HFFc6 (cell line): ENCODE measurements around the gene CCR4. TPM values are rescaled to one million over a fixed set of nuclear protein-coding genes. Genes with fewer than 3 reads are reported as not detected.
"Not testable (repeated sequence)": the region's sequence is repeated elsewhere in the genome, so short reads cannot be mapped to it uniquely, and the experiment has no call there.

Source experiments
- DNase-seq: peaks from one replicate; pipeline ENCODE4 v3.0.0-alpha.2; 2018
- H3K27ac Mint-ChIP-seq: 2 replicates; pipeline ENCODE4 v1.8.0; 2020; ENCODE audit warnings: mild to moderate bottlenecking, mixed read lengths
- H3K27me3 Mint-ChIP-seq: 2 replicates; pipeline ENCODE4 v1.8.0; 2021; ENCODE audit warnings: mild to moderate bottlenecking, moderate library complexity, mixed read lengths; ENCODE audit not compliant: insufficient read depth
- H3K36me3 Mint-ChIP-seq: 2 replicates; pipeline ENCODE4 v1.8.0; 2021; ENCODE audit warnings: low read depth, mixed read lengths
- H3K4me1 Mint-ChIP-seq: 2 replicates; pipeline ENCODE4 v1.8.0; 2020; ENCODE audit warnings: low read depth, mixed read lengths
- H3K4me3 Mint-ChIP-seq: 2 replicates; pipeline ENCODE4 v1.8.0; 2020; ENCODE audit warnings: mild to moderate bottlenecking, moderate library complexity, mixed read lengths
- H3K9me3 Mint-ChIP-seq: 2 replicates; pipeline ENCODE4 v1.8.0; 2020; ENCODE audit warnings: mild to moderate bottlenecking, mixed read lengths
- long read RNA-seq: library from polyadenylated mRNA; unstranded; transcript quantifications from one replicate; pipeline ENCODE4 v2.0.0, GENCODE V29; 2019
- total RNA-seq, 6 experiments: library from RNA; stranded (reverse); fragmentation: NEBNext Ultra II Directional; extraction: Animal tissue kit (Norgen Biotek cat#: 25700); gene quantifications; 2 replicates in 1 of 6; 3 replicates in 5 of 6; pipeline ENCODE4 v1.2.3, GENCODE V29; 2021
- TF ChIP-seq, protein P1 (sequence below): fragments of 200-600 bp; sonication (generic); IDR thresholded peaks from 2 replicates; pipeline ENCODE4 v1.5.0; 2021; ENCODE audit warnings: antibody characterized with exemption, mild to moderate bottlenecking

CCR4 gene
- not detected for total RNA-seq
- long read RNA-seq: 0 reads

GRCh38 chr3:32951410-32951811 lies at the start of gene CCR4:
CCR4 (plus strand) TSS chr3:32951644; CDS start chr3:32953423, 1,779 bp downstream.
- no peak for DNase-seq
- no peaks in the 10 kb centered on the region for H3K36me3 Mint-ChIP-seq
- H3K27ac Mint-ChIP-seq: no peak within 1 kb of the TSS

GRCh38 chr3:32902887-32903371 lies 48.5 kb upstream of the CCR4 start:
- H3K9me3 Mint-ChIP-seq, H3K4me3 Mint-ChIP-seq: not testable (repeated sequence)
- peaks cover 11% of the 10 kb centered on the region; the same call in 1 of the 2 replicates for H3K4me1 Mint-ChIP-seq

More at GRCh38 chr3:32951410-32951811, at the start of gene CCR4:
- Mint-ChIP-seq H3K27me3 (peaks cover 6% of the 10 kb centered on the region), H3K4me1 (no peaks in the 10 kb centered on the region), H3K9me3 (no peaks in the 10 kb centered on the region), H3K4me3 (no peak within 1 kb of the TSS)
- TF ChIP-seq, protein P1, sequence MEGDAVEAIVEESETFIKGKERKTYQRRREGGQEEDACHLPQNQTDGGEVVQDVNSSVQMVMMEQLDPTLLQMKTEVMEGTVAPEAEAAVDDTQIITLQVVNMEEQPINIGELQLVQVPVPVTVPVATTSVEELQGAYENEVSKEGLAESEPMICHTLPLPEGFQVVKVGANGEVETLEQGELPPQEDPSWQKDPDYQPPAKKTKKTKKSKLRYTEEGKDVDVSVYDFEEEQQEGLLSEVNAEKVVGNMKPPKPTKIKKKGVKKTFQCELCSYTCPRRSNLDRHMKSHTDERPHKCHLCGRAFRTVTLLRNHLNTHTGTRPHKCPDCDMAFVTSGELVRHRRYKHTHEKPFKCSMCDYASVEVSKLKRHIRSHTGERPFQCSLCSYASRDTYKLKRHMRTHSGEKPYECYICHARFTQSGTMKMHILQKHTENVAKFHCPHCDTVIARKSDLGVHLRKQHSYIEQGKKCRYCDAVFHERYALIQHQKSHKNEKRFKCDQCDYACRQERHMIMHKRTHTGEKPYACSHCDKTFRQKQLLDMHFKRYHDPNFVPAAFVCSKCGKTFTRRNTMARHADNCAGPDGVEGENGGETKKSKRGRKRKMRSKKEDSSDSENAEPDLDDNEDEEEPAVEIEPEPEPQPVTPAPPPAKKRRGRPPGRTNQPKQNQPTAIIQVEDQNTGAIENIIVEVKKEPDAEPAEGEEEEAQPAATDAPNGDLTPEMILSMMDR: no peak

GRCh38 chr3:32903953-32904352 lies 47.5 kb upstream of the CCR4 start:
- Mint-ChIP-seq H3K27me3 (peaks cover 24% of the 10 kb centered on the region), H3K4me1 (peaks cover 11% of the 10 kb centered on the region; the same call in 1 of the 2 replicates), H3K27ac (no peak overlapping the region), H3K4me3 (no peak overlapping the region), H3K36me3 (no peaks in the 10 kb centered on the region), H3K9me3 (no peaks in the 10 kb centered on the region)
- TF ChIP-seq, protein P1: no peak
- DNase-seq: no peak

More at GRCh38 chr3:32902887-32903371, 48.5 kb upstream of the CCR4 start:
- H3K36me3 Mint-ChIP-seq, H3K27ac Mint-ChIP-seq, DNase-seq: not testable (repeated sequence)
- TF ChIP-seq, protein P1: peak; percentile 17; the same call in 1 of the 2 replicates
- H3K27me3 Mint-ChIP-seq: peaks cover 29% of the 10 kb centered on the region

DNA sequence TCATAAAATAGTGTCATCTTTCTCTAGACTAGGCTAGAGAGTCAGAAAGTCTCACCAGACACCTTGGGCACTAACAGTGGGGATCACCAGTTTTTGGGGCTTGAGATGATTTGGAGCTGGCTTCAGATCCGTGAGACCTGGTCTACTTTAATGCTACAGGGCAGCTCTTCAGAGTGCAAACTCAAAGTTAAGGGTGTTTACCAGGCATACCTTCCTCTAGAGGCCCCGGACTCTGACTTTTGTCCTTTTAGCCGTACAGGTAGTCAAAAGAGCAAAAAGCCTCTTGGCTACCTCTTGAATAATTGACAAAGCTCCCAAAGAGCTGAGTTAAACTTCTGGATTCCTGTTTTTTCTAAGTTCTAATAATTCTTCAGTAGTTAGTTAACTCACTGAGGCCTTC lies 41.4 kb upstream of the CCR4 start:
- Mint-ChIP-seq H3K9me3 (no peaks in the 10 kb centered on the region), H3K27me3 (no peaks in the 10 kb centered on the region; the same call in 1 of the 2 replicates), H3K36me3 (no peaks in the 10 kb centered on the region), H3K27ac (no peak overlapping the region), H3K4me1 (peaks cover 13% of the 10 kb centered on the region), H3K4me3 (no peak overlapping the region)
- TF ChIP-seq, protein P1: no peak
- DNase-seq: no peak

DNA sequence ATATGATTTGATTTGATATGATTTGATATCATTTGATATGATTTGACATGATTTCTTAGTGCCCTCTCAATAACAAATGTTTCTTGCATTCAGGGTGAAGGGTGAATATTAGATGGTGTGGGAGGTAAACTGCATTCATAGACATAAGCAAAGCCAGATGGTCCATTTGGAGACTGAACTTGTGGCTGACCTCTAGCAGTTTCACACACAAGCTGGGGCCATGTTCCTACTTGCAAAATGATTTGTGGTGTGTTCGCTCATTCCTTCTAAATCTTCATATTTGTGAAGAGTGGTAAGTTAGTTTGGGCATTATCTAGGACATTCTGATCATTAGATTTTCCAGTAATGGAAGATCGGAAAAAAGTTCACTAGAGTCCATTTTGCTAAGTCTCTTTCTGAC lies 40.5 kb upstream of the CCR4 start:
- peak; percentile 8 for DNase-seq
- no peaks in the 10 kb centered on the region for H3K36me3 Mint-ChIP-seq
- peaks cover 13% of the 10 kb centered on the region for H3K4me1 Mint-ChIP-seq
- no peak overlapping the region for H3K4me3 Mint-ChIP-seq
- TF ChIP-seq, protein P1: no peak
- no peaks in the 10 kb centered on the region; the same call in 1 of the 2 replicates for H3K27me3 Mint-ChIP-seq
- H3K9me3 Mint-ChIP-seq: no peaks in the 10 kb centered on the region
- no peak overlapping the region for H3K27ac Mint-ChIP-seq
